ENCODE results near the gene PABPN1.

DNA sequence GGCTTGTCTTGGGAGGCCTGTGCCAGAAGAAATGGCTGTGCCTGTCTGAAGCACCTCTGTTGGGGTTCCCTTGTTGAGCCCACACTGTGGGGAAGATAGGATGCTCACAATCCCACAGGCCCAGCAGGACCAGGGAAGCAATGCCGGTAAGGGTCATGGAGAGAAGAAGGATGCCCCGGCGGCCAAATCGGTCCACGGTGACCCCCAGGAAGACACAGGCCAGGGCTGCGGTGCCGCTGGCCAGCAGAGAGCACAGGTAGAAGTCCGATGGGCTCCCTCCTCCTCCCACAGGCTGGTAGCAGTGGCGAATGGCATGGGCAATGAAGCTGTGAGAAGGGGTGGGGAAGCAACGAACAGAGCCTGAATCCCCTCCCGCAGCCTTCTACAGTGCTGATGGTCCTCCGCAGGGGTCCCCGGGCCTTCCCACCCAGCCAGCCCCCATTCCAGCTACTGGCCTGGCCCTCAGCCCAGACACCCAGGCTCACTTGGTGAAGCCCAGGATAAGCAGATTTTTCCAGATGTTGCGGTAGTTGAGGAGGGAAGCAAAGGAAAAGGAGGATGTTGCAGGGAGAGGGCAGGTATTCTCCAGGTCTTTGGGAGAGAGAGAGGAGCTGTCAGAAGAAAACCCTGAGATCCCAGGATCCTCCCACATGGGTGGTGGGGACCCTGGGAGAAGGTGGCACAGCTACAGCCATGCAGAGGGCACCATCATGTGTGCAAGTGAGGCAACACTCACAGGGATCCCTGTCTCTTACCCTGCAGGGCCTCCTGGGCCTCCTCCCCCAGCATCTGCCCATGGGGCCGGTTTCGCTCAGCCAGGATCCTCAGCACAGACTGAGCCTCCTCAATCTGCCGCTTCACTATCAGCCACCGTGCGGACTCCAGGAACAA is 26.4 kb downstream of the PABPN1 start:
- TF ChIP-seq EZH2 (IDR thresholded peaks at IDR 0.05; ENCODE audit: insufficient read depth, poor library complexity, severe bottlenecking) (no peak), EZH2phosphoT487 (IDR thresholded peaks at IDR 0.05; ENCODE audit: insufficient read depth, low read depth) (no peak)
